LNCaP clone FGC (cell line): ENCODE data around the gene ERAS.
"Not testable (repeated sequence)": the region's sequence is repeated elsewhere in the genome, so short reads cannot be mapped to it uniquely, and the experiment has no call there.

Experiments used
- DNase-seq: peaks from one replicate; pipeline ENCODE4 v3.0.0-alpha.2; 2011; ENCODE audit warnings: low read depth
- H3K4me3 ChIP-seq: 2 replicates; pipeline ENCODE4 v1.5.1; 2011; ENCODE audit warnings: mild to moderate bottlenecking, low read depth, low read length, control low read depth
- TF ChIP-seq, protein P1 (sequence below): IDR thresholded peaks from 2 replicates; pipeline ENCODE4 v1.5.1; 2012; ENCODE audit warnings: mild to moderate bottlenecking; ENCODE audit not compliant: control insufficient read depth, insufficient read depth; ENCODE audit errors: extremely low read depth

Gene ERAS

DNA sequence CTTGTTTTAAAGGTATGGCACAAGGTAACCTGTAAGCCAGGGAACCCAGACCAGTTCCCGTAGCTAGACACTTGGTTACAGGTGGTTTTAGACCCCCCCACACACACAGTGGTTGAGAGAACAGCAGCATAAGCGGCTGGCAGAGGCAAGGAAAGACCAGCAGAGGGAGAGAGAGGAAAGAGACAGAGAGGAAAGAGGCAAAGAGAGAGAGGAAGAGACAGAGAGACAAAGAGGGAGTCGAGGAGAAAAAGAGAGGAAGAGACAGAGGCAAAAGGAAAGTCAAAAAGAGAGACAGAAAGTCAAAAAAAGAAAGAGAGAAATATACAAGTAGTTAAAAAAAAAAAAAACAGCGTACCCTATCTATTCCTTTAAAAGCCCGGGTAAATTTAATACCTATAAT lies 28.6 kb downstream of the ERAS start:
- TF ChIP-seq, protein P1, sequence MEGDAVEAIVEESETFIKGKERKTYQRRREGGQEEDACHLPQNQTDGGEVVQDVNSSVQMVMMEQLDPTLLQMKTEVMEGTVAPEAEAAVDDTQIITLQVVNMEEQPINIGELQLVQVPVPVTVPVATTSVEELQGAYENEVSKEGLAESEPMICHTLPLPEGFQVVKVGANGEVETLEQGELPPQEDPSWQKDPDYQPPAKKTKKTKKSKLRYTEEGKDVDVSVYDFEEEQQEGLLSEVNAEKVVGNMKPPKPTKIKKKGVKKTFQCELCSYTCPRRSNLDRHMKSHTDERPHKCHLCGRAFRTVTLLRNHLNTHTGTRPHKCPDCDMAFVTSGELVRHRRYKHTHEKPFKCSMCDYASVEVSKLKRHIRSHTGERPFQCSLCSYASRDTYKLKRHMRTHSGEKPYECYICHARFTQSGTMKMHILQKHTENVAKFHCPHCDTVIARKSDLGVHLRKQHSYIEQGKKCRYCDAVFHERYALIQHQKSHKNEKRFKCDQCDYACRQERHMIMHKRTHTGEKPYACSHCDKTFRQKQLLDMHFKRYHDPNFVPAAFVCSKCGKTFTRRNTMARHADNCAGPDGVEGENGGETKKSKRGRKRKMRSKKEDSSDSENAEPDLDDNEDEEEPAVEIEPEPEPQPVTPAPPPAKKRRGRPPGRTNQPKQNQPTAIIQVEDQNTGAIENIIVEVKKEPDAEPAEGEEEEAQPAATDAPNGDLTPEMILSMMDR, result 0 out of 2 replicates have a peak, but pooled peaks have one; percentile 20
- DNase-seq, result no peak
- no peak overlapping the region for H3K4me3 ChIP-seq

DNA sequence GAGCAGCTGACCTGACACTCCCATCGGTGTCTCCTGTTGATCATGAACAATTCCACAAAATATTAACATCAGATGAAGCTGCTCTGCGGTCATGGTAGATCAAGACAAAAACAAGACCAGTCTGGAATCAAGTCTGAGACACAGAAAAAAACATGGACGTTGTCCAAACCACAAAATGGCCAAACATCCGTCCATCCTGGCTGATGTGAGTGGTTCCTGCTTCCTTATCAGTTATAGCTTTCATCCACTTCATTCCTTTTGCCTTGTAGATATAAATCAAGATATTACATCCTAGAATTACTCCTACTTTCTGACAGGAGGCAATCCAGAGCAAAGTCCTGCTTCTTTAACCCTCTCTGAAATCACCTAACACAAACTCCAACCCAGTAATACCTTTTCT lies 37.9 kb downstream of the ERAS start:
- H3K4me3 ChIP-seq, result no peak overlapping the region
- TF ChIP-seq, protein P1, result no peak
- no peak for DNase-seq

DNA sequence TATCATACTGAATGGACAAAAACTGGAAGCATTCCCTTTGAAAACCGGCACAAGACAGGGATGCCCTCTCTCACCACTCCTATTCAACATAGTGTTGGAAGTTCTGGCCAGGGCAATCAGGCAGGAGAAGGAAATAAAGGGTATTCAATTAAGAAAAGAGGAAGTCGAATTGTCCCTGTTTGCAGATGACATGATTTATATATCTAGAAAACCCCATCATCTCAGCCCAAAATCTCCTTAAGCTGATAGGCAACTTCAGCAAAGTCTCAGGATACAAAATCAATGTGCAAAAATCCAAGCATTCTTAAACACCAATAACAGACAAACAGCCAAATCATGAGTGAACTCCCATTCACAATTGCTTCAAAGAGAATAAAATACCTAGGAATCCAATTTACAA lies 45.7 kb downstream of the ERAS start:
- H3K4me3 ChIP-seq, DNase-seq: not testable (repeated sequence)

DNA sequence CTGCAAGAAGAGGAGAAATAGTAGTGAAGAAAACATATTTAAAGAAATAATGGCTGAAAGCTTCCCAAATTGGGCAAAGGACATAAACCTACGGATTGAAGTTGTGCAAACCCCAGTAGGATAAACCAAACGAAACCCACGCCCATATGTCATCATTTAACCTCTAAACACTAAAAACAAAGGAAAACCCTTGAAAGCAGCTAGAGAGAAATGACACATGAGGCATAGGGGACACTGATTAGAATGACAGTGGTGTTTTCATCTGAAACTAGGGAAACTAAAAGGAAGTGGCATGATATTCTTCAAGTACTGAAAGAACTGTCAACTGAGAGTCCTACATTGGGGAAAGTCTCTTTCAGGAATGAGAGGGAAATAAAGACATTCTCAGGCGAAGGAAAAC lies 50.6 kb downstream of the ERAS start:
- not testable (repeated sequence) for DNase-seq, H3K4me3 ChIP-seq
